ENCODE measurements around the gene CD300A. TPM values are rescaled to one million over a fixed set of nuclear protein-coding genes. Genes with fewer than 3 reads are reported as not detected.
A peak's percentile ranks its signal among the peaks of the same experiment; 100 is the strongest.

The CD300A gene
- total RNA-seq, 3 donors from 2014 or later (not counting 1 experiment from before 2014, with no cell fraction given), result 287 to 370 (median 295) TPM

- Histone ChIP-seq H3K27me3 (ENCODE audit: control insufficient read depth, insufficient read depth, low read length) (peaks cover 16% of the 10 kb centered on the region), H3K4me1 (ENCODE audit: control insufficient read depth, insufficient read depth, low read length) (peaks cover 21% of the 10 kb centered on the region), H3K27ac (ENCODE audit: low read length) (no peak overlapping the region), H3K36me3 (ENCODE audit: control insufficient read depth, insufficient read depth, low read length) (no peaks in the 10 kb centered on the region), H3K4me3 (ENCODE audit: low read length) (no peak overlapping the region), H3K9me3 (ENCODE audit: control insufficient read depth, insufficient read depth, low read length) (no peaks in the 10 kb centered on the region)
- Mint-ChIP-seq H3K36me3 (no peaks in the 10 kb centered on the region), H3K27ac (no peak overlapping the region), H3K4me1 (peaks cover 7 to 17% of the 10 kb centered on the region in 2 donors), H3K4me3 (no peak overlapping the region), H3K9me3 (no peaks in the 10 kb centered on the region), H3K27me3 (ENCODE audit: low read depth in 2 of 2) (peaks cover 9 to 34% of the 10 kb centered on the region in 2 donors)
- no peak for TF ChIP-seq CTCF (IDR thresholded peaks at IDR 0.05)
- DNase-seq (no peak), ATAC-seq (no peak)
- 79% methylated on average over 10 of the region's 10 CpGs for WGBS (ENCODE audit: insufficient coverage)
- intact Hi-C loops (cut with micrococcal nuclease), result no loop called here
Observed at GRCh38 chr17:74427048-74427762, 39.2 kb upstream of the CD300A start.

- WGBS (ENCODE audit: insufficient coverage), result 88% methylated on average over 2 of the region's 6 CpGs
- Histone ChIP-seq H3K36me3 (ENCODE audit: control insufficient read depth, insufficient read depth, low read length) (no peaks in the 10 kb centered on the region), H3K27ac (ENCODE audit: low read length) (no peak overlapping the region), H3K27me3 (ENCODE audit: control insufficient read depth, insufficient read depth, low read length) (peaks cover 19% of the 10 kb centered on the region), H3K4me1 (ENCODE audit: control insufficient read depth, insufficient read depth, low read length) (peaks cover 26% of the 10 kb centered on the region), H3K9me3 (ENCODE audit: control insufficient read depth, insufficient read depth, low read length) (no peaks in the 10 kb centered on the region), H3K4me3 (ENCODE audit: low read length) (no peak overlapping the region)
- H3K4me1 Mint-ChIP-seq, result peaks cover 7 to 17% of the 10 kb centered on the region in 2 donors
- no peak for TF ChIP-seq CTCF (IDR thresholded peaks at IDR 0.05)
- H3K27ac Mint-ChIP-seq, result no peak overlapping the region
- H3K4me3 Mint-ChIP-seq, result no peak overlapping the region
- ATAC-seq (no peak), DNase-seq (no peak)
- H3K36me3 Mint-ChIP-seq, result no peaks in the 10 kb centered on the region
- H3K9me3 Mint-ChIP-seq, result no peaks in the 10 kb centered on the region
- peaks cover 9 to 31% of the 10 kb centered on the region in 2 donors for H3K27me3 Mint-ChIP-seq (ENCODE audit: low read depth in 2 of 2)
- intact Hi-C loops (cut with micrococcal nuclease), result no loop called here
Observed at GRCh38 chr17:74427763-74428153, 38.7 kb upstream of the CD300A start.

GRCh38 chr17:74429604-74430384, 36.6 kb upstream of the CD300A start:
- H3K4me1 ChIP-seq (ENCODE audit: control insufficient read depth, insufficient read depth, low read length), result peaks cover 26% of the 10 kb centered on the region
- Mint-ChIP-seq H3K4me1 (peaks cover 7 to 17% of the 10 kb centered on the region in 2 donors), H3K36me3 (no peaks in the 10 kb centered on the region), H3K27ac (no peak overlapping the region), H3K9me3 (no peaks in the 10 kb centered on the region), H3K27me3 (ENCODE audit: low read depth in 2 of 2) (peaks cover 18 to 42% of the 10 kb centered on the region in 2 donors), H3K4me3 (peak overlapping the region; percentile 58)
- H3K36me3 ChIP-seq (ENCODE audit: control insufficient read depth, insufficient read depth, low read length), result no peaks in the 10 kb centered on the region
- H3K27ac ChIP-seq (ENCODE audit: low read length), result no peak overlapping the region
- intact Hi-C loops (cut with micrococcal nuclease), result no loop called here
- 69% methylated on average over 19 of the region's 19 CpGs for WGBS (ENCODE audit: insufficient coverage)
- H3K4me3 ChIP-seq (ENCODE audit: low read length), result no peak overlapping the region
- H3K27me3 ChIP-seq (ENCODE audit: control insufficient read depth, insufficient read depth, low read length), result peaks cover 30% of the 10 kb centered on the region
- no peak for DNase-seq
- no peak for ATAC-seq
- no peak for TF ChIP-seq CTCF (IDR thresholded peaks at IDR 0.05)
- H3K9me3 ChIP-seq (ENCODE audit: control insufficient read depth, insufficient read depth, low read length), result no peaks in the 10 kb centered on the region
